AG09309 (cell line): ENCODE data around the gene CALCOCO2.

ENCODE experiments used
- DNase-seq: peaks from one replicate; pipeline ENCODE4 v3.0.0-alpha.2; 2010; ENCODE audit warnings: low read depth
- H3K4me3 ChIP-seq: 2 replicates; pipeline ENCODE4 v1.5.1; 2011; ENCODE audit warnings: mild to moderate bottlenecking, low read depth, low read length, moderate library complexity; ENCODE audit not compliant: control insufficient read depth
- CTCF ChIP-seq: IDR thresholded peaks from 2 replicates; pipeline ENCODE4 v1.5.1; 2011; ENCODE audit warnings: mild to moderate bottlenecking, low read depth, low read length, inconsistent platforms; ENCODE audit not compliant: insufficient read depth, control insufficient read depth; ENCODE audit errors: missing control alignments

CALCOCO2 gene

GRCh38 chr17:48873696-48874443 is 43.0 kb downstream of the CALCOCO2 start:
- DNase-seq, result no peak
- TF ChIP-seq CTCF, result no peak
- H3K4me3 ChIP-seq, result no peak overlapping the region

- H3K4me3 ChIP-seq, result no peak overlapping the region
- DNase-seq, result peak; percentile 10
- TF ChIP-seq CTCF, result peak; percentile 94
Observed at GRCh38 chr17:48878920-48879898, 48.4 kb downstream of the CALCOCO2 start.

- no peak overlapping the region for H3K4me3 ChIP-seq
- DNase-seq, result no peak
- TF ChIP-seq CTCF, result no peak
Observed at GRCh38 chr17:48882272-48882671, 51.4 kb downstream of the CALCOCO2 start.

- no peak for TF ChIP-seq CTCF
- H3K4me3 ChIP-seq, result no peak overlapping the region
- no peak for DNase-seq
Observed at GRCh38 chr17:48883171-48883570, 52.3 kb downstream of the CALCOCO2 start.

- H3K4me3 ChIP-seq, result no peak overlapping the region
- TF ChIP-seq CTCF, result no peak
- no peak for DNase-seq
Observed at GRCh38 chr17:48890086-48890485, 59.3 kb downstream of the CALCOCO2 start.

GRCh38 chr17:48892940-48893645 is 62.3 kb downstream of the CALCOCO2 start:
- DNase-seq, result no peak
- TF ChIP-seq CTCF, result no peak

More at GRCh38 chr17:48892940-48893645, 62.3 kb downstream of the CALCOCO2 start:
- H3K4me3 ChIP-seq, result peak overlapping the region; percentile 73
